ENCODE measurements around the gene KCNN1. TPM values are rescaled to one million over a fixed set of nuclear protein-coding genes. Genes with fewer than 3 reads are reported as not detected.
A peak's percentile ranks its signal among the peaks of the same experiment; 100 is the strongest.

Gene KCNN1
- total and polyA plus RNA-seq, 2 of the 13 experiments (the other 11 are each of a cell fraction or from before 2014, with no cell fraction given), result 0.04 TPM; not detected in 1

GRCh38 chr19:18007044-18007916 is 40.4 kb downstream of the KCNN1 start (continued):
- peak; percentile 41; the same call in 1 of the 2 replicates for TF ChIP-seq HOMEZ (CRISPR knock-in tag; IDR thresholded peaks at IDR 0.05; ENCODE audit: low read depth)
- TF ChIP-seq ZNF513 (CRISPR knock-in tag; conservative IDR thresholded peaks at IDR 0.05), result no peak
- 0 out of 2 replicates have a peak, but pooled peaks have one; percentile 72 for TF ChIP-seq SAFB2 (CRISPR knock-in tag; IDR thresholded peaks at IDR 0.05; ENCODE audit: borderline replicate concordance, low read depth)
- peak; percentile 42; the same call in 1 of the 2 replicates for TF ChIP-seq ZFP37 (CRISPR knock-in tag; IDR thresholded peaks at IDR 0.05; ENCODE audit: borderline replicate concordance)
- no peak for TF ChIP-seq PHF20 (CRISPR knock-in tag; IDR thresholded peaks at IDR 0.05)
- no peak for TF ChIP-seq ZBTB39 (CRISPR knock-in tag; IDR thresholded peaks at IDR 0.05)
- no peak for TF ChIP-seq HMG20A (CRISPR knock-in tag; IDR thresholded peaks at IDR 0.05; ENCODE audit: borderline replicate concordance)
- TF ChIP-seq E2F1 (CRISPR knock-in tag; IDR thresholded peaks at IDR 0.05), result 0 out of 2 replicates have a peak, but pooled peaks have one; percentile 40
- 0 out of 2 replicates have a peak, but pooled peaks have one; percentile 45 for TF ChIP-seq ETS1 (CRISPR knock-in tag; IDR thresholded peaks at IDR 0.05)
- TF ChIP-seq ZNF709 (CRISPR knock-in tag; IDR thresholded peaks at IDR 0.05), result no peak
- no peak for TF ChIP-seq ZNF629 (CRISPR knock-in tag; conservative IDR thresholded peaks at IDR 0.05)
- no peak for TF ChIP-seq ZNF576 (CRISPR knock-in tag; IDR thresholded peaks at IDR 0.05)
- TF ChIP-seq DMAP1 (CRISPR knock-in tag; IDR thresholded peaks at IDR 0.05), result no peak
- TF ChIP-seq TAF1 (CRISPR knock-in tag; IDR thresholded peaks at IDR 0.05), result no peak
- no peak for TF ChIP-seq E2F2 (CRISPR knock-in tag; IDR thresholded peaks at IDR 0.05; ENCODE audit: borderline replicate concordance)
